K562 (cell line): ENCODE results near the gene ZNF24. TPM values are rescaled to one million over a fixed set of nuclear protein-coding genes. Genes with fewer than 3 reads are reported as not detected.
A peak's percentile ranks its signal among the peaks of the same experiment; 100 is the strongest.

Experiments used
- C11orf30 ChIP-seq: fragments of 450-650 bp; IDR thresholded peaks from 2 replicates; pipeline ENCODE4 v1.6.1; 2016; ENCODE audit warnings: low read depth, mild to moderate bottlenecking
- CBFA2T2 ChIP-seq: fragments of 450-650 bp; conservative IDR thresholded peaks from 2 replicates; pipeline ENCODE4 v1.6.1; 2017; ENCODE audit warnings: mild to moderate bottlenecking
- EHMT2 ChIP-seq: fragments of 450-650 bp; IDR thresholded peaks from 2 replicates; pipeline ENCODE4 v1.6.1; 2018; ENCODE audit warnings: antibody characterized with exemption
- KDM2B ChIP-seq: fragments of 250-450 bp; sonication (Bioruptor Pico); IDR thresholded peaks from 2 replicates; pipeline ENCODE4 v1.8.0; 2021; ENCODE audit warnings: mild to moderate bottlenecking, moderate library complexity
- LEF1 ChIP-seq: fragments of 450-650 bp; IDR thresholded peaks from 2 replicates; pipeline ENCODE4 v1.6.1; 2016; ENCODE audit warnings: mild to moderate bottlenecking
- MAFF ChIP-seq: IDR thresholded peaks from 2 replicates; pipeline ENCODE4 v1.6.1; 2012; ENCODE audit warnings: low read length, improper control_type of control experiment
- NCOR1 ChIP-seq: fragments of 450-650 bp; IDR thresholded peaks from 2 replicates; pipeline ENCODE4 v1.6.1; 2016; ENCODE audit warnings: mild to moderate bottlenecking, moderate library complexity
- NFRKB ChIP-seq: fragments of 450-650 bp; IDR thresholded peaks from 2 replicates; pipeline ENCODE4 v1.6.1; 2016; ENCODE audit warnings: low read depth
- RAD21 ChIP-seq, 2 experiments: fragments of 250-450 bp in 1 of 2; fragments of 450-650 bp in 1 of 2; sonication (Bioruptor Pico) in 1 of 2; formaldehyde crosslinking in 1 of 2; IDR thresholded peaks in 1 of 2; conservative IDR thresholded peaks in 1 of 2; 2 replicates each; pipeline versions ENCODE4 v1.4.0 to v1.8.0; 2020 to 2022; ENCODE audit warnings: mild to moderate bottlenecking in 2 of 2, moderate library complexity in 1 of 2
- SMAD4 ChIP-seq: fragments of 250-450 bp; sonication (Bioruptor Pico); conservative IDR thresholded peaks from 2 replicates; pipeline ENCODE4 v1.8.0; 2021; ENCODE audit warnings: inconsistent platforms, mild to moderate bottlenecking, moderate library complexity
- TCF3 ChIP-seq: sonication (generic); formaldehyde crosslinking; IDR thresholded peaks from 2 replicates; pipeline ENCODE4 v1.4.0; 2020; ENCODE audit warnings: mild to moderate bottlenecking, missing genetic modification reagents
- ZNF12 ChIP-seq: sonication (generic); formaldehyde crosslinking; IDR thresholded peaks from 2 replicates; pipeline ENCODE4 v1.4.0; 2020; ENCODE audit warnings: mild to moderate bottlenecking, missing genetic modification reagents
- polyA plus RNA-seq, 8 experiments: library from polyadenylated mRNA; depleted of rRNA in 4 of 8; stranded (reverse) in 5 of 8; unstranded in 3 of 8; fragments of >200 nt; fragmentation: Nextera tagmentation in 2 of 8; fragmentation: Illumina TruSeq in 1 of 8; extraction: Ambion mirVana in 2 of 8; extraction: Trizol in 1 of 8; gene quantifications; 2 replicates each; pipeline versions ENCODE4 v1.2.1 to v1.2.3, GENCODE V29; 2011 to 2014; ENCODE audit warnings: inconsistent platforms in 1 of 8, missing spikeins in 1 of 8
- total RNA-seq, 7 experiments: library from RNA; depleted of rRNA in 6 of 7; stranded (reverse); fragments of >200 nt in 6 of 7; fragmentation: Illumina TruSeq in 2 of 7; extraction: Trizol in 2 of 7; gene quantifications; 2 replicates each; pipeline versions ENCODE4 v1.2.1 to v1.2.3, GENCODE V29; 2011 to 2021; ENCODE audit warnings: low replicate concordance in 1 of 7
- TF ChIP-seq, protein P1 (sequence below): sonication (generic); IDR thresholded peaks from 2 replicates; pipeline ENCODE4 v1.6.1; 2016

ZNF24 gene
- total and polyA plus RNA-seq, 9 of the 15 experiments (the other 6 are each of a cell fraction or from before 2014, with no cell fraction given): 35.7 to 72.8 (median 54.1) TPM

DNA sequence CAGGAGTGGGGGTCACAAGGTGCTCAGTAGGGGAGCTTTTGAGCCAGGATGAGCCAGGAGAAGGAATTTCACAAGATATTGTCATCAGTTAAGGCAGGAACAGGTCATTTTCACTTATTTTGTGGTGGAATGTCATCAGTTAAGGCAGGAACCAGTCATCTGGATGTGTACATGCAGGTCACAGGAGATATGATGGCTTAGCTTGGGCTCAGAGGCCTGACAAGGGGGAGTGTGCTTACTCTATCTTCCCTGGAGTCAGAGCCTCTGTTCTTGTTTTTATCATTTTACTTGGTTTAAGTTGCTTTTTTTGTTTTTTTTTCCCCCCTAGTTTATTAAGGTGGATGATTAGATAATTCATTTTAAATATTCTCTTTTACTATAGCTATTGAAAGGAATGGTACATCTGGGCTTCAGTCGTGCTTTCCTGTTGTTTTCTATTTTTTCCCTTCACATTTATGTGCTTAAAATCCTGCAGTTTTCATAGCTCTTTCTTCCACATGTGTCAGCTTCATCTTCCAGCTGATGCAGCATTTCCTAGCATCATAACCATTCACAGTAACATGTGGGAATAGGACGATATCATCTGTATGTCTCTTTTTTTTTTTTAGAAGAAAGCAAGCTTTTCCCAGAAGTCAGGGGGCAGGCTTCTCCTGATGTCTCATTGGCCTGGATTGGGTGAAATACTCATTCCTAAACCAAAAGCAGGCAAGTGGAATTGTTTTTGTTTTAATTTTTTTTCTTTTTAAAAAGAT is 17.5 kb upstream of the ZNF24 start (continued):
- TF ChIP-seq NCOR1 (peak; percentile 44), ZNF12 (CRISPR knock-in tag) (no peak), C11orf30 (peak; percentile 46; the same call in 1 of the 2 replicates), TCF3 (CRISPR knock-in tag) (peak; percentile 60), RAD21 (CRISPR knock-in tag; conservative IDR thresholded peaks at IDR 0.05 in 1 of 2, IDR thresholded peaks at IDR 0.05 in 1 of 2) (no peak), SMAD4 (no peak), NFRKB (no peak), EHMT2 (no peak), KDM2B (CRISPR knock-in tag) (no peak), LEF1 (no peak), MAFF (0 out of 2 replicates have a peak, but pooled peaks have one; percentile 13), CBFA2T2 (peak; percentile 36; the same call in 1 of the 2 replicates)
- TF ChIP-seq, protein P1, sequence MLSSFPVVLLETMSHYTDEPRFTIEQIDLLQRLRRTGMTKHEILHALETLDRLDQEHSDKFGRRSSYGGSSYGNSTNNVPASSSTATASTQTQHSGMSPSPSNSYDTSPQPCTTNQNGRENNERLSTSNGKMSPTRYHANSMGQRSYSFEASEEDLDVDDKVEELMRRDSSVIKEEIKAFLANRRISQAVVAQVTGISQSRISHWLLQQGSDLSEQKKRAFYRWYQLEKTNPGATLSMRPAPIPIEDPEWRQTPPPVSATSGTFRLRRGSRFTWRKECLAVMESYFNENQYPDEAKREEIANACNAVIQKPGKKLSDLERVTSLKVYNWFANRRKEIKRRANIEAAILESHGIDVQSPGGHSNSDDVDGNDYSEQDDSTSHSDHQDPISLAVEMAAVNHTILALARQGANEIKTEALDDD: 0 out of 2 replicates have a peak, but pooled peaks have one; percentile 31
- TF ChIP-seq, all 486 proteins: peak for 22
